H1 (cell line): Measurements from ENCODE around the gene TMEM196. TPM values are rescaled to one million over a fixed set of nuclear protein-coding genes. Genes with fewer than 3 reads are reported as not detected.

Experiments used
- CTCF ChIA-PET: fragments of 300-600 bp; sonication (Branson Sonifier 250); formaldehyde crosslinking; loops from one replicate; lab custom pipeline; 2021; ENCODE audit not compliant: partially characterized antibody; lab: Charles Lee
- POLR2A ChIA-PET: fragments of 300-600 bp; sonication (Branson Sonifier 250); formaldehyde crosslinking; loops from one replicate; lab custom pipeline; 2021; ENCODE audit warnings: inconsistent platforms; ENCODE audit not compliant: partially characterized antibody; lab: Charles Lee
- DNase-seq, 2 experiments: peaks; one replicate each; pipeline versions ENCODE4 v3.0.0 to v3.0.0-alpha.2; 2010 to 2022; ENCODE audit warnings: low spot score in 2 of 2, low read depth in 1 of 2, mixed read lengths in 1 of 2
- FAIRE-seq: peaks from 2 replicates; lab custom pipeline; 2011; peaks lifted over from hg19 to GRCh38; lab: Jason Lieb, UNC
- H2AFZ ChIP-seq: 2 replicates; pipeline ENCODE4 v1.8.1; 2012; ENCODE audit warnings: low read length, inconsistent platforms
- H2AK5ac ChIP-seq: 2 replicates; pipeline ENCODE4 v1.6.1; 2013; ENCODE audit warnings: low read depth, low read length
- H2BK120ac ChIP-seq: replicated peaks from 2 replicates; pipeline ENCODE3; 2013; ENCODE audit warnings: low read depth, low read length, inconsistent platforms
- H2BK12ac ChIP-seq: 2 replicates; pipeline ENCODE4 v1.6.1; 2013; ENCODE audit warnings: low read depth, low read length
- H2BK15ac ChIP-seq: 2 replicates; pipeline ENCODE4 v1.6.1; 2013; ENCODE audit warnings: low read length
- H2BK20ac ChIP-seq: 2 replicates; pipeline ENCODE4 v1.6.1; 2013; ENCODE audit warnings: low read length
- H2BK5ac ChIP-seq: 2 replicates; pipeline ENCODE4 v1.6.1; 2013; ENCODE audit warnings: low read depth, low read length
- H3K14ac ChIP-seq: 2 replicates; pipeline ENCODE4 v1.6.1; 2013; ENCODE audit warnings: inconsistent platforms; ENCODE audit not compliant: insufficient read length
- H3K18ac ChIP-seq: 2 replicates; pipeline ENCODE4 v1.6.1; 2013; ENCODE audit warnings: low read length; ENCODE audit errors: extremely low read depth
- H3K23ac ChIP-seq: 2 replicates; pipeline ENCODE4 v1.6.1; 2013; ENCODE audit warnings: inconsistent platforms; ENCODE audit not compliant: insufficient read length
- H3K23me2 ChIP-seq: 2 replicates; pipeline ENCODE4 v1.6.1; 2013; ENCODE audit warnings: low read depth, low read length
- H3K27ac ChIP-seq: 2 replicates; pipeline ENCODE4 v1.6.1; 2011; ENCODE audit warnings: low read depth, low read length, inconsistent platforms
- H3K27me3 ChIP-seq, 4 experiments: replicated peaks in 1 of 4; 1 replicate in 1 of 4; 2 replicates in 3 of 4; pipeline versions ENCODE4 v1.6.1 to v1.8.1; 2011 to 2013; ENCODE audit warnings: low read length in 3 of 4, mild to moderate bottlenecking in 3 of 4, inconsistent platforms in 2 of 4, mixed read lengths in 2 of 4, moderate library complexity in 1 of 4; ENCODE audit not compliant: control insufficient read depth in 3 of 4, insufficient read depth in 3 of 4; ENCODE audit errors: extremely low read depth in 1 of 4
- H3K36me3 ChIP-seq, 4 experiments: 2 replicates each; pipeline versions ENCODE4 v1.6.1 to v1.8.1; 2011 to 2013; ENCODE audit warnings: mild to moderate bottlenecking in 4 of 4, low read length in 3 of 4, moderate library complexity in 2 of 4, control low read depth in 1 of 4, inconsistent platforms in 1 of 4; ENCODE audit not compliant: insufficient read depth in 4 of 4, control insufficient read depth in 2 of 4
- H3K4ac ChIP-seq: replicated peaks from 2 replicates; pipeline ENCODE3; 2013; ENCODE audit warnings: low read length, low read depth, mixed read lengths, inconsistent platforms; ENCODE audit not compliant: insufficient read length
- H3K4me1 ChIP-seq, 4 experiments: replicated peaks in 1 of 4; 1 replicate in 1 of 4; 2 replicates in 3 of 4; pipeline versions ENCODE4 v1.6.1 to v1.8.1; 2011 to 2013; ENCODE audit warnings: low read length in 3 of 4, inconsistent platforms in 2 of 4, mixed read lengths in 1 of 4; ENCODE audit not compliant: insufficient read depth in 4 of 4, control insufficient read depth in 3 of 4
- H3K4me2 ChIP-seq, 2 experiments: 2 replicates each; pipeline versions ENCODE4 v1.6.1 to v1.8.1; 2011 to 2013; ENCODE audit warnings: low read depth in 2 of 2, low read length in 2 of 2, control low read depth in 1 of 2, inconsistent platforms in 1 of 2, mild to moderate bottlenecking in 1 of 2; ENCODE audit not compliant: insufficient read depth in 1 of 2
- H3K4me3 ChIP-seq, 4 experiments: fragments of 200-600, 300-600 bp in 1 of 4; sonication (generic), shearing (Covaris generic), sonication (Bioruptor Twin) in 1 of 4; 2 replicates each; pipeline versions ENCODE4 v1.5.1 to v1.8.1; 2011 to 2016; ENCODE audit warnings: low read length in 4 of 4, low read depth in 3 of 4, control low read depth in 2 of 4, inconsistent platforms in 2 of 4, mild to moderate bottlenecking in 2 of 4, mixed read lengths in 1 of 4, moderate library complexity in 1 of 4; ENCODE audit not compliant: insufficient read depth in 2 of 4; ENCODE audit errors: extremely low read depth in 1 of 4
- H3K56ac ChIP-seq: replicated peaks from 2 replicates; pipeline ENCODE3; 2013; ENCODE audit warnings: low read depth, mild to moderate bottlenecking, mixed read lengths, low read length, inconsistent platforms; ENCODE audit not compliant: insufficient read length
- H3K79me1 ChIP-seq: 2 replicates; pipeline ENCODE4 v1.6.1; 2013; ENCODE audit warnings: low read depth, low read length, control low read depth
- H3K79me2 ChIP-seq, 2 experiments: 2 replicates each; pipeline versions ENCODE4 v1.6.1 to v1.8.1; 2012 to 2013; ENCODE audit warnings: low read length in 2 of 2, mild to moderate bottlenecking in 2 of 2, inconsistent platforms in 1 of 2; ENCODE audit not compliant: insufficient read depth in 2 of 2, control insufficient read depth in 1 of 2
- H3K9ac ChIP-seq, 4 experiments: replicated peaks in 1 of 4; 1 replicate in 1 of 4; 2 replicates in 3 of 4; pipeline versions ENCODE4 v1.6.1 to v1.8.1; 2011 to 2013; ENCODE audit warnings: low read depth in 3 of 4, low read length in 3 of 4, control low read depth in 2 of 4, mild to moderate bottlenecking in 2 of 4, moderate library complexity in 2 of 4, inconsistent platforms in 1 of 4; ENCODE audit errors: extremely low read depth in 1 of 4
- H3K9me3 ChIP-seq, 2 experiments: 2 replicates each; pipeline versions ENCODE4 v1.6.1 to v1.8.1; 2012 to 2013; ENCODE audit warnings: mild to moderate bottlenecking in 2 of 2, moderate library complexity in 2 of 2, control low read depth in 1 of 2, inconsistent platforms in 1 of 2, low read depth in 1 of 2, low read length in 1 of 2, mixed read lengths in 1 of 2; ENCODE audit not compliant: insufficient read depth in 2 of 2
- H4K20me1 ChIP-seq, 2 experiments: replicated peaks in 1 of 2; 2 replicates each; pipeline versions ENCODE3 to v1.8.1; 2011 to 2013; ENCODE audit warnings: inconsistent platforms in 2 of 2, low read length in 2 of 2, mild to moderate bottlenecking in 1 of 2; ENCODE audit not compliant: insufficient read depth in 2 of 2, control insufficient read depth in 1 of 2
- H4K5ac ChIP-seq: 2 replicates; pipeline ENCODE4 v1.6.1; 2013; ENCODE audit warnings: low read length, low read depth, mixed read lengths, inconsistent platforms; ENCODE audit not compliant: insufficient read length
- H4K8ac ChIP-seq: 2 replicates; pipeline ENCODE4 v1.8.0; 2013; ENCODE audit warnings: mild to moderate bottlenecking, moderate library complexity, low read length, inconsistent platforms; ENCODE audit not compliant: insufficient read depth; ENCODE audit errors: extremely low read depth
- H4K91ac ChIP-seq: replicated peaks from 2 replicates; pipeline ENCODE3; 2013; ENCODE audit warnings: low read length, mixed read lengths, inconsistent platforms; ENCODE audit not compliant: insufficient read length
- JUND ChIP-seq: IDR thresholded peaks from 2 replicates; pipeline ENCODE4 v1.6.1; 2011; ENCODE audit warnings: mild to moderate bottlenecking, improper control_type of control experiment, low read length
- RAD21 ChIP-seq, 2 experiments: IDR thresholded peaks in 1 of 2; conservative IDR thresholded peaks in 1 of 2; 2 replicates each; pipeline ENCODE4 v1.6.1; 2011; ENCODE audit warnings: low read depth in 2 of 2, low read length in 2 of 2, improper control_type of control experiment in 1 of 2, inconsistent platforms in 1 of 2, mild to moderate bottlenecking in 1 of 2, moderate library complexity in 1 of 2
- WGBS, 2 experiments: shearing (Covaris generic) in 1 of 2; methylation state at CpG; one replicate each; pipeline versions ENCODE4 v1.1.6 to v1.1.7; 2013 to 2015; ENCODE audit warnings: low lambda C conversion rate in 2 of 2, mixed read lengths in 2 of 2, inconsistent platforms in 1 of 2, low coverage in 1 of 2, missing lambda C conversion rate in 1 of 2; ENCODE audit not compliant: insufficient replicate concordance in 2 of 2, insufficient coverage in 1 of 2, insufficient read length in 1 of 2; ENCODE audit errors: extremely low coverage in 1 of 2, missing lambda C conversion rate in 1 of 2; 5-methylcytosine and 5-hydroxymethylcytosine counted together
- polyA plus RNA-seq, 7 experiments: library from polyadenylated mRNA; depleted of rRNA in 3 of 7; stranded (reverse) in 5 of 7; unstranded in 2 of 7; fragments of >200 nt in 5 of 7; fragments of 200-250 nt in 2 of 7; gene quantifications; 1 replicate in 5 of 7; 2 replicates in 1 of 7; 4 replicates in 1 of 7; pipeline versions ENCODE4 v1.2.1 to v1.2.3, GENCODE V29; 2011 to 2013; ENCODE audit warnings: missing spikeins in 2 of 7, mixed read lengths in 2 of 7
- total RNA-seq: library from RNA; stranded (reverse); fragmentation: NEBNext Ultra II Directional; extraction: Animal tissue kit (Norgen Biotek cat#: 25700); gene quantifications from 2 replicates; pipeline ENCODE4 v1.2.1, GENCODE V29; 2021
- TF ChIP-seq, protein P1 (sequence below), 3 experiments: IDR thresholded peaks; 1 replicate in 2 of 3; 2 replicates in 1 of 3; pipeline versions ENCODE4 v1.5.1 to v1.6.1; 2011; ENCODE audit warnings: low read length in 3 of 3, mild to moderate bottlenecking in 3 of 3, inconsistent platforms in 2 of 3, low read depth in 1 of 3, moderate library complexity in 1 of 3; ENCODE audit not compliant: insufficient read depth in 1 of 3; ENCODE audit errors: control extremely low read depth in 1 of 3

Gene TMEM196
- total and polyA plus RNA-seq, 2 of the 8 experiments (the other 6 are each of a cell fraction or from before 2014, with no cell fraction given), result 0.06 to 0.07 TPM

DNA sequence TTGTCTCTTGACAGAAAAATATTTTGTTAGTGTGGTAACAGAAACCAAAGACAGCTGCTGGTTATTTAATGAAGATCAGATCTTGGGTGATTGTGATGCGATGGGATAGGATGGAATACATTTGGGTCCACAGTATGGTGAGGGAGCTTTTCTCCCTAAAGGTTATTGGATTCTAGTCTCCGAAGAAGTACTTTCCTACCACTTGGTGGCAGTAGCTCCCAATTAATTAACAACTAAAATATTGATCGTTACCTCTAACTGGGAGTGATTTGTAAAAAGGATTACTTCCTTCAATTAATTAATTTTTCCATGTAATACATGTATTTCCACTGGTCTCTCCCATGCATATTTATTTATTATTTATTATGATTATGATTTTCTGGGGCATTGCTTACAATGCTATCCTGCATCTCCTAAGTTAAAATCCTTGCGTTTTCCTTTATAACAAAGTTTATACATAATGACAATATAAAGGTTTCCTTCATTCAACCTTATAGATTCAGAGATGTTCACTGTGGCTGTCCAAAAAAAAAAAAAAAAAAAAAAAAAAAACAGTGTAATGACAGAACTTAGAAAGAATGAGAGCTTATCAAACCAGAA, 25.6 kb downstream of the TMEM196 start:
- no peaks in the 10 kb centered on the region for H3K27me3 ChIP-seq
- H3K79me1 ChIP-seq, result no peaks in the 10 kb centered on the region
- DNase-seq (no peak), FAIRE-seq (peak; percentile 57)
- H4K20me1 ChIP-seq, result no peaks in the 10 kb centered on the region
- no peak overlapping the region for H3K27ac ChIP-seq
- H3K9ac ChIP-seq, result no peak overlapping the region
- H3K23me2 ChIP-seq, result no peaks in the 10 kb centered on the region
- H4K5ac ChIP-seq, result no peak overlapping the region
- H2BK12ac ChIP-seq, result no peak overlapping the region
- H3K56ac ChIP-seq, result no peak overlapping the region
- no peak overlapping the region for H4K8ac ChIP-seq
- WGBS, 2 experiments, result 44% methylated on average over 4 of the region's 4 CpGs; no CpG with 5 or more reads in 1 of the 2 experiments
- H3K4me1 ChIP-seq, result no peaks in the 10 kb centered on the region
- no peaks in the 10 kb centered on the region for H3K36me3 ChIP-seq
- no peak overlapping the region for H3K14ac ChIP-seq
- H2AK5ac ChIP-seq, result no peak overlapping the region
- H2BK5ac ChIP-seq, result no peak overlapping the region
- no peak overlapping the region for H3K4me3 ChIP-seq
- H2BK20ac ChIP-seq, result no peak overlapping the region
- H4K91ac ChIP-seq, result no peak overlapping the region
- no peak overlapping the region for H3K23ac ChIP-seq
- ChIA-PET CTCF (interaction anchor here (0.6 to 4.4 kb wide), 39 partner anchors 8 to 859 kb away, joined by 3 to 45 read pairs (median 4); partner anchors contain the start of genes POLR1F and TMEM196), POLR2A (interaction anchor here (0.9 kb wide), 1 partner anchor 851 kb away, joined by 4 read pairs; no protein-coding TSS in a partner anchor)
- no peak overlapping the region for H3K4me2 ChIP-seq
- 0 out of 2 replicates have a peak overlapping the region, but pooled peaks have one; percentile 25 for H2AFZ ChIP-seq
- no peak overlapping the region for H2BK120ac ChIP-seq
- no peaks in the 10 kb centered on the region for H3K79me2 ChIP-seq
- TF ChIP-seq, protein P1, sequence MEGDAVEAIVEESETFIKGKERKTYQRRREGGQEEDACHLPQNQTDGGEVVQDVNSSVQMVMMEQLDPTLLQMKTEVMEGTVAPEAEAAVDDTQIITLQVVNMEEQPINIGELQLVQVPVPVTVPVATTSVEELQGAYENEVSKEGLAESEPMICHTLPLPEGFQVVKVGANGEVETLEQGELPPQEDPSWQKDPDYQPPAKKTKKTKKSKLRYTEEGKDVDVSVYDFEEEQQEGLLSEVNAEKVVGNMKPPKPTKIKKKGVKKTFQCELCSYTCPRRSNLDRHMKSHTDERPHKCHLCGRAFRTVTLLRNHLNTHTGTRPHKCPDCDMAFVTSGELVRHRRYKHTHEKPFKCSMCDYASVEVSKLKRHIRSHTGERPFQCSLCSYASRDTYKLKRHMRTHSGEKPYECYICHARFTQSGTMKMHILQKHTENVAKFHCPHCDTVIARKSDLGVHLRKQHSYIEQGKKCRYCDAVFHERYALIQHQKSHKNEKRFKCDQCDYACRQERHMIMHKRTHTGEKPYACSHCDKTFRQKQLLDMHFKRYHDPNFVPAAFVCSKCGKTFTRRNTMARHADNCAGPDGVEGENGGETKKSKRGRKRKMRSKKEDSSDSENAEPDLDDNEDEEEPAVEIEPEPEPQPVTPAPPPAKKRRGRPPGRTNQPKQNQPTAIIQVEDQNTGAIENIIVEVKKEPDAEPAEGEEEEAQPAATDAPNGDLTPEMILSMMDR (IDR thresholded peaks at IDR 0.05; ENCODE audit: control extremely low read depth in 1 of 3, insufficient read depth in 1 of 3, low read depth in 1 of 3, low read length in 3 of 3), result peak in 2 of 3 experiments; percentile 45 to 61; a peak in 2 of 4 replicates
- TF ChIP-seq JUND, result no peak
- TF ChIP-seq RAD21 (IDR thresholded peaks at IDR 0.05 in 1 of 2, conservative IDR thresholded peaks at IDR 0.05 in 1 of 2; ENCODE audit: low read depth in 2 of 2, low read length in 2 of 2), result peak; percentile 74 to 77
- TF ChIP-seq, all 59 proteins: peak for 2
- Histone ChIP-seq H3K9me3 (no peaks in the 10 kb centered on the region), H3K4ac (no peak overlapping the region), H2BK15ac (no peak overlapping the region), H3K18ac (no peak overlapping the region)
